GM19438 (cell line): ENCODE results near the gene R3HDML.

Experiments
- ATAC-seq: cut with Tn5 transposase; IDR thresholded peaks from one replicate; pipeline ENCODE4 v1.9.1; 2021; ENCODE audit warnings: low read depth; ENCODE audit not compliant: unreplicated experiment

R3HDML gene

GRCh38 chr20:44396369-44397130 is 59.7 kb downstream of the R3HDML start:
- no peak for ATAC-seq

- no peak for ATAC-seq
Measured at GRCh38 chr20:44398335-44398734, 61.5 kb downstream of the R3HDML start.

- no peak for ATAC-seq
Measured at GRCh38 chr20:44399446-44399845, 62.6 kb downstream of the R3HDML start.

- no peak for ATAC-seq
Measured at GRCh38 chr20:44400671-44400969, 63.8 kb downstream of the R3HDML start.
